HG02610 (cell line): ENCODE data around the gene BTN1A1.
A peak's percentile ranks its signal among the peaks of the same experiment; 100 is the strongest.
"Not testable (repeated sequence)": the region's sequence is repeated elsewhere in the genome, so short reads cannot be mapped to it uniquely, and the experiment has no call there.

ENCODE experiments used
- ATAC-seq: cut with Tn5 transposase; IDR thresholded peaks from one replicate; pipeline ENCODE4 v1.9.1; 2021; ENCODE audit warnings: mild to moderate bottlenecking, moderate library complexity; ENCODE audit not compliant: unreplicated experiment

BTN1A1 gene, protein sequence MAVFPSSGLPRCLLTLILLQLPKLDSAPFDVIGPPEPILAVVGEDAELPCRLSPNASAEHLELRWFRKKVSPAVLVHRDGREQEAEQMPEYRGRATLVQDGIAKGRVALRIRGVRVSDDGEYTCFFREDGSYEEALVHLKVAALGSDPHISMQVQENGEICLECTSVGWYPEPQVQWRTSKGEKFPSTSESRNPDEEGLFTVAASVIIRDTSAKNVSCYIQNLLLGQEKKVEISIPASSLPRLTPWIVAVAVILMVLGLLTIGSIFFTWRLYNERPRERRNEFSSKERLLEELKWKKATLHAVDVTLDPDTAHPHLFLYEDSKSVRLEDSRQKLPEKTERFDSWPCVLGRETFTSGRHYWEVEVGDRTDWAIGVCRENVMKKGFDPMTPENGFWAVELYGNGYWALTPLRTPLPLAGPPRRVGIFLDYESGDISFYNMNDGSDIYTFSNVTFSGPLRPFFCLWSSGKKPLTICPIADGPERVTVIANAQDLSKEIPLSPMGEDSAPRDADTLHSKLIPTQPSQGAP

DNA sequence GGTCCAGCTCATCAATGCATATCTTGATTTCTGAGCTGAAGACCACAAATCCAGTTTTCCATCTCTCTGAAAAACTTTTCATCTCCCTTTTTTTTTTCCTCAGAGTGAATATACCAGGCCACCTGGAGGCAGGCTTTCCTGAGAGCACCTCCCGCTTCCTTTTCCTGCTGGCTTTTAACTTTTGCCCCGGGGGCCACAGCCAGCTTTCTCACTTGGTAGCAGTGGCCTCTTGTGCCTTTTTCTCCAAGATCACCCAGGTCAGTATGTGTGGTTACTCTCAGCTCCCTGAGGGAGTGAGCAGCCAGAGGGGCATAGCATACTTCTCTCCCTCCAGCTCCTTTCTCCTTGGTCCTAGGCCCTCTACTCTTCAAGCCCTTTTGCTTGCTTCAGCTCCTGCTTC, at the start of gene BTN1A1:
BTN1A1 (plus strand) TSS at position 202 of the 400 bp plus-strand sequence. CDS start 984 bp downstream, outside the sequence.
- ATAC-seq = no peak

DNA sequence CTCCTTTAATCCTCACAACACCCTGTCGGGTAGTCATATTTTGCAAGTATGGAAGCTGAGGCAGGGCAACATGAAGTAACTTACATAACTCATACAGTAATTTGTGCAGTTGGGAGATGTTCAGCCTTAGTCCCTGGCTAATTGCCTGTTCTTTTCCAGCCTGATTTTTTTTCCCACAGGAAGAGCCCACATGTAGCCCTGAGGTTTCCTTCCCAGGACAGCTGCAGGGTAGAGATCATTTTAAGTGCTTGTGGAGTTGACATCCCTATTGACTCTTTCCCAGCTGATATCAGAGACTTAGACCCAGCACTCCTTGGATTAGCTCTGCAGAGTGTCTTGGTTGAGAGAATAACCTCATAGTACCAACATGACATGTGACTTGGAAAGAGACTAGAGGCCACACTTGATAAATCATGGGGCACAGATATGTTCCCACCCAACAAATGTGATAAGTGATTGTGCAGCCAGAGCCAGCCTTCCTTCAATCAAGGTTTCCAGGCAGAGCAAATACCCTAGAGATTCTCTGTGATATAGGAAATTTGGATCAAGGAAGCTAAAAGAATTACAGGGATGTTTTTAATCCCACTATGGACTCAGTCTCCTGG, 47.4 kb upstream of the BTN1A1 start:
- ATAC-seq = no peak

DNA sequence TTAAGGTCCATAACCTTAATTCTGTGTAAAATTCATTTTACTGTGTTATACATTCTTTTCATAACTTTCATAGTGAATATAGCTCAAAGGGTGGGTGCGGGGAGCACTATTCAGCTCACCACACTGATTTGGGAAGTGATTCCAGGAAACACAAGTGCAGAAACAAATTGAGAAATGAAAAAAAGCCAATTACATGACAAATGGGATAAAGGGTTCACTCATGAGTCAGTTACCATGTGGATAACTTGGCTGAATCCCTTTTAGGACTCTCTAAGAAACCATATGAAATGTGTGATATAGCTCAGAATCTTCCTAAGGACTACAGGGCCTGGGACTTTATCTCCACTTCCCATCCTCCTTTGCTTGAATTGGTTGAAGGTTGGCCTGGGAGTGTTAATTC, 45.5 kb upstream of the BTN1A1 start:
- ATAC-seq = no peak

DNA sequence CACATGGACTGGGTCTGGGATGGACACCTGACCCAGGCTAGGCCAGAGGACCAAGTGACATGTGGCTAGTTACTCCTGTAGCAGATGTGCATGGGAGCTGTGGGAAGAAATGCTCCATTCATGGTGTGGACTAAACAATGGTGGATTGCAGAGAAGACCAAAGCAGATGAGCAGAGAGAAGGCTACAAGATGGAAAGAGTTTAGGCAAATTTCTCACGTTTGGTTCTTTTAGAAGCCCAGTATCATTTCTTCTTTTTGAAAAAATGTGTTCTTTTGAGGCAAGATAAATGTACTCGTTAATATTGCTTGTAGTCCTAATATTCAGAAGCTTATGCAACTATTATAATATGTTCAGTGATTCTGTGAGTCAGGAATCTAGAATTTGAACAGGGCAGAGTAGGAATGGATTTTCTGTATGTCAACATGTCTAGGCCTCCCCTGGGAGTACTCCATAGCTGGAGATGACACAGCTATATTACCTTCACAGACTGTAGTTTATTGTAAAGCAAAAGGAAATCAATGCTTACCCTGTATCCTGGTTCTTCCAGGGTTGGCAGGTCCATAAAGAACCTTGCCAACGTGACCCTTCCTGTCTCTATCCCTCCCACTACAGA, 44.6 kb upstream of the BTN1A1 start:
- no peak for ATAC-seq

DNA sequence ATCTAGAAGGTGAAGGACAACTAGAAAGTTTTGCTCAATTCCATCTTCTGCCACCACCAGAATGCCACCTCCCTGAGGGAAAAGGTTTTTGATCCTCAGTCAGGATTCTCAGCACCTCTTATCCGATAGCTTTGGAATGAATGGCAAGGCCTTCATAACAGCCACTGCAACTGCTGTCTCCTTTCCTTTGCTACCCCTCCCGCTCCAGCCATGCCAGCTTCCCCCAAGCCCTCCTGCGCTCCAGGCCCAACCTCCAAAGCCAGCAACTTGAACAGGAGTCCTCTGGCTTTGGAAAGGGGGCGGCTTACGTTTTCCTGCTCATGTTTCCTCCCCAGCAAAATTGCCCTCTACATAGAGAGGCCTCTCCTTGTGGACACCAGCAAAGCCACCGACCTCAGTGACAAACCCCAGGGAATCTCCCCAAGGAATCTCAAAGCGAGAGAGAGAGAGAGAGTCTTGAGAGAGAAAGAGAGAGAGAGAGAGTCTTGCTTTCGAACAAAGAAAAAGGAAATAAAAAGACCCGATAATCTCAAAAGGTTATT, 42.8 kb upstream of the BTN1A1 start:
- ATAC-seq = peak; percentile 7

DNA sequence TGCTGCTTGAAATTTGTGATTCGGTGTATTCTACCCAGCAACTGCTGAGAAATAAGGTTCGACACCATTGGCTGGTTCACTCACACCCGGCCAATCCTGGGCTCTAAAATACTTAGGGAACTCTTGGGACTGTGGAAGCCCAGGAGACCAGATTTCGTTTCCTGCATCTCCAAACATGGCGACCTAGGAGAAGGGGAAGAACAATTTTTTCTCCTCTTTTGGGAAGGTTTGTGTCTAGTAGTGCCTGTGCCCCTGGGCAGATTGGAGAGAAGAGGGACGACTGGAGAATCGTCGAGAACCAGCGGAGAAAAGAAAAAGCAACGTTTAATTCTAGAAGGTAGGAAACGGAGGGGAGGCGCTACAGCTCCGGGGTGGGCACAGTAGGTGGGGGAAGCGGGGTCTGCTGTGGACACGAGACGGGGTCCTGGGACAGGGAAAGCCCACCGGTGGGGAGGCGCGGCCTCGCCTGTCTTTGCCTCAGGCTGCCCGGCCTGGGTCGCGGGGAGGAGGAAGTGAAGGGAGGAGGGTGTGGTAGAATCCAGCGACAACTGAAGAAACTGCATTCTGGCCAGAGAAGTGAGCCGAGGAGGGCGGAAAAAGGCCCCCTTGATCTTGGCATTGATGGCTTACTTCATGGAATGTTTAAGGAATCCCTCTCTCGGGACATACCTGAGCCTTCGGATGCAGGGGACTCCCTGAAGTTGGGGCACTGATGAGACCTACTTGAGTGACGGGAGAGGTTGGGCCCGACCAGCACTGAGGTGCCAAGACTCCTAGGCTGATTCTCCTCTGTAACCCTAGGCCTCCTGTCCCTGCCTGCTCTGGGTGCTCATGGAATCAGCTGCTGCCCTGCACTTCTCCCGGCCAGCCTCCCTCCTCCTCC, 42.1 kb upstream of the BTN1A1 start, which contains the start of gene BTN2A1:
BTN2A1 (plus strand) TSS at position 150 of the 883 bp plus-strand sequence; CDS start at position 832, 682 bp downstream.
- ATAC-seq = peak; percentile 97

DNA sequence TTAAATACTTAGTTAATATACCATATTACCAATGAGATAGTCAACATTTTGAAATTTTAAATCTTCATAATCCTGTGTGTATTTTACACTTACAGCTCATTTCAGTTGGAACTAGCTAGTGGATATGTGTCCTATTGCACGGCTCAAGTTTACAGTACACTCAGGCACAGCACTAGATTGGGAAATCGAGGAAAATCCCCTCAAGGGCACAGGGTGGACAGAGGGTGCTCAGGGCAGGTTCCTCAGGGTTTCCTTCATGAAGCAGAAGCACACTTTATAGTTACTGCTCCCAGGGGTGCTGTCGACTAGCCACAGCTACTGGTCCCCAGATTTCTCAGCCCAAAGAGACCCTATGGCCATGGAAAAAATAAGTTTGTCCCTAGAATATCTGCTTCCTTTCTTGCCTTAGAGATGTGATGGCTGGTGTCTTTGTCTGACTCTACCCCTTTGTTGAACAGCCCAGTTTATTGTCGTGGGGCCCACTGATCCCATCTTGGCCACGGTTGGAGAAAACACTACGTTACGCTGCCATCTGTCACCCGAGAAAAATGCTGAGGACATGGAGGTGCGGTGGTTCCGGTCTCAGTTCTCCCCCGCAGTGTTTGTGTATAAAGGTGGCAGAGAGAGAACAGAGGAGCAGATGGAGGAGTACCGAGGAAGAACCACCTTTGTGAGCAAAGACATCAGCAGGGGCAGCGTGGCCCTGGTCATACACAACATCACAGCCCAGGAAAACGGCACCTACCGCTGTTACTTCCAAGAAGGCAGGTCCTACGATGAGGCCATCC, 40.9 kb upstream of the BTN1A1 start:
- ATAC-seq = no peak

DNA sequence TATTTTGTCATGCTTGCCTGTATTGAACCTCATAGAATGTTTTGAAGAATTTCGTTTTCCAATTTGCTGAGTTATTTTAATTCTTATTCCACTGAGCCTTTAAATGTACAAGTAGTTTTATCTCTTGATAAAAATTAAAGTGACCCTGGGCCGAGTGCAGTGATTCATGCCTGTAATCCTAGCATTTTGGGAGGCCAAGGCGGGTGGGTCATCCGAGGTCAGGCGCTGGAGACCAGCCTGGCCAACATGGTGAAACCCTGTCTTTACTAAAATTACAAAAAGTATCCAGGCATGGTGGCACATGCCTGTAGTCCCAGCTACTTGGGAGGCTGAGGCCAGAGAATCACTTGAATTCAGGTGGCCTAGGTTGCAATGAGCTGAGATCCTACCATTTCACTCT, 38.8 kb upstream of the BTN1A1 start:
- ATAC-seq = not testable (repeated sequence)

DNA sequence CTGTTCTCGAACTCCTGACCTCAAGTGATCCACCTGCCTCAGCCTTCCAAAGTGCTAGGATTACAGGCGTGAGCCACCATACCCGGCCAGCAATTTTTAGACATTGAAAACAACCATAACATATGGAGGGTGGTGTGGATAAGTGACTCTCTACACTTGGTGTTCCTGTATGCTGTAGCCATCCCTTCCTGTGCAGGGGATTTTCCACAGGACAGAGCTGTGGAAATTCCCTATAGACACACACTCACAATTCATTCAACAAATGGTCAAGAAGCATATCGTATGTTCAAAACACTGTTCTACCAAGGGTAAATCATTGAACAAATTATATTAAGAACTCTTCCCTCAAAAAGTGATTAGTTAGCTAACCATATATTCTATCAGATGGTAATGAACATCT, 36.1 kb upstream of the BTN1A1 start:
- no peak for ATAC-seq

DNA sequence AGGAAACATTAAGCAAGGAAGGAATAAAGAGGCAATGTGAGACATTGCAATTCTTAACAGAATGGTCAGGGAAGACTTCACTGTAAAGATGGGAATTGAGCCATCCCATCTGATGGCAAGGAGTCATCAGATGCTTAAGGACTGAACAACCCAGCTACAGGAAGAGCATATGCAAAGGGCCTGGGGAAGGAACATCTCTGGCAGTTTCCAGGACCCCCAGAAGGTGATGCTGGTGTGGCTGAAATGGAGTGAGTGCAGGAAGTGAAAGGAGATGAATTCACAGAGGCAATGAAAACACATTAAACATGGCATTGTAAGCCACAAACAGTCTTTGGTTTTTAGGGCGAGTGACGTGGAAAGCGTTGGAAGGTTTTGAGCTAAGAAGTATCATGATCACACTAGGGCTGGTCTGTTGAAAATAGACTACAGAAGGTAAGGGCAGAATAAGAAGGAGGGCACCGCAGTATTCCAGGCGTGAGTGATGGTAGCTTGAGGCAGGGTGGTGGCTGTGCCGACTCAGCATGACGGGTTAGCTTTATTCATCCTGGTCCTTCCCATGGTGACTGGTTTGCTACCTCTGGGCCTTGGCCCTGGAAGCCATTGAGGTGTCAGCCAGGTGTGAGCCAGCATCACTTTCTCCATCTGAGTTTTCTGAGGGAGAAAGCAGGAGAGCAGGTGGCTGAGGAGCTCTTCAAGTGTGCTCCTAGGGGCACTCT, 35.5 kb upstream of the BTN1A1 start:
- no peak for ATAC-seq

DNA sequence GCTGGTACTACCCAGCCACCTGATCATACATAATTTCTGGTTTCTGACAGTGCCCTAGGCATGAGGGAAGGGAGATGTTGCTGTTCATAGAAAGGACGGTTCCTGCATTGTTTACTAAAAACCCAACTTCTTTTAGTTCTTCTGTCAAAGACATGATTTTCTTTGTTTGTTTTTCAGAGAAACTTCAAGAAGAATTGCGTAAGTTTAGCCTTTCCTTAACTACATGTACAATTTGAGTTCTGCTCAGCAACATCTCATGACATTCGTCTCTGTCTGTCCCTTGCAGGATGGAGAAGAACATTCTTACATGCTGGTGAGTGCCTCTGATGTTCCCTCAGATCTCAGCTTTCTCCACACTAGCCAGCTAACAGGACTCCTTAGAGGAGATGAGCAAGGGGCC, 34.3 kb upstream of the BTN1A1 start:
- no peak for ATAC-seq

DNA sequence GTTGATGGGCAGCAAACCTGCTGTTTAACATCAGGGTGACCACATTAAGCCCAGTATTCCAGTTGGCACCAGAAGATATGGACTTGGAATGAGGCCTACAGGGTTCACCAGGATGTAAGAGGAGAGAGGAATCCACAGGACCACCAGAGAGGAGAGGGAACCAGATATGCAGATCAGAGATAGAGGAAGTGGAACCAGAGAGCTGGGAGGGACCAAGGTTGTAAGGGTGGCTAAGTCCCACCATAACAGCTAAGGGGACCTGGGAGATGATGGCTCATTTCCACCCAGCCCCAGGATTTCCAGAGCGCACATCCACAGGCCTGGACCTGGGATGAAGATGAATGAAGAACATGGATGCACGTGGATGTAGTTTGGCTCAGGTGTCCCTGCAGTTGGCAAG, 31.3 kb upstream of the BTN1A1 start:
- no peak for ATAC-seq

DNA sequence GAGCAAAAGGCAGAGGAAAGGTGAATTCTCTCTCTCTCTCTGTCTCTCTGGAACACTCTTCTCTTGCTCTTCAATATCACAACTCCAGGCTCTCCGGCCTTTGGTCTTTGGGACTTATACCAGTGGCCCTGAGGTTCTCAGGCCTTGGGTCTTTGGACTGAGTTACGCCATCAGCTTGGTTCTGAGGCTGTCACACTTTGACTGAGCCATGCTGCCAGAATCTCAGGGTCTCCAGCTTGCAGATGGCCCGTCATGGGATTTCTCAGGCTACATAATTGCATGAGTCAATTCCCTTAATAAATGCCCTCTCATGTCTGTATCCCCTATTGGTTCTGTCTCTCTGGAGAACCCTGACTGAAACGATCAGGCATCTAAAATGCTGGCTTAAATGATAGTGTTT, 29.5 kb upstream of the BTN1A1 start:
- ATAC-seq = no peak

DNA sequence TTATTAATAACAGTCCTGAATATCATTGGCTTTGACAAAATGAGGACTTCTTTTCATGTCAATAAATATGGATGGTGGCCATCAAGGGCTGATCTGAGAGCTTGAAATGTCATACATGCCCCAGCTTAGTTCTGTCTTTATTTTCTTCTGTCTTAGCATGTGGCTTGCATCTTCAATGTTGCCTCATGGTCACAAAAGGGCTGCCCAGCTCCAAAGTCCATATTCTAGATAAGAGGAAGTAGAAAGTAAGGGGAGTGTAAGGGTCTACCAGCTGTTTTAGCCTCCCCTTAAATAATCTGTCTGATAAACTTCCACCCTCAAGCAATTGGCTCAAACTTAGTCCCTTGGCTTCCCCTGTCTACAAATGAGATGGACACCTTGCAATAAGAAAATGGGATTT, 28.1 kb upstream of the BTN1A1 start:
- no peak for ATAC-seq

DNA sequence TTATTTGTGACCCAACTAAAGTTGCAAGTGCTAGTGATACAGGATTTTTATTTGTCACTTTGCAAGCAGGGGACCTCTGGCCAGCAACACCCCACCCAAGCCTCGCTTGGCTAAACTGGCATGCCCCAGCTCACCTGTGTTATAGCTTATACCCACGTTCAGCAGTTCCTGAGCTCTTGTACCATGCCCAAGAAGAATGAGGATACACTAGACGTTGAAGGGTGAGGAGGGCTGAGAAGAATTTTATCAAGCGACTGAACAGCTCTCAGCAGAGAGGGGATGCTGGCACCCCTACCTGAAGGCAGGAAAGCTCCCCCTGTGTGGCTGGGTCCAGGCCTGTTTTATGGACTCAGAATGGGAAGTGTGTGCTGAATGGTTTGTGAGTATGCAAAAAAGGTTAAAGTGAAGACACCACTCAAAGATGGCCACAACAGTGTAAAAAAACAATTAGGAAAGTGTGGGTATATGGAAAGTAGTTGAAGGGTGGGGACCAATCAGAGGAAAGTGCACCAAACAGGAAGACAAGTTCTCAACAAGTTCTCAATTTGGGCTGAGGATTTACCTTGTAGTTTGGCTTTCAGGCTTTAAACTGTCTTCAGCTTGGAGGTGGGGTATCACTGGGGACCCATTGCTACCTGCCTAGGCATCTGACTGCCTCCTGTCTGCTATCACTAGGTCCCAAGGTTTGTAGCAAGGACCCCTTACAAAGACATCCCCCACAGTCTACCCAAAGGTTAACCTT, 27.4 kb upstream of the BTN1A1 start:
- ATAC-seq = no peak

DNA sequence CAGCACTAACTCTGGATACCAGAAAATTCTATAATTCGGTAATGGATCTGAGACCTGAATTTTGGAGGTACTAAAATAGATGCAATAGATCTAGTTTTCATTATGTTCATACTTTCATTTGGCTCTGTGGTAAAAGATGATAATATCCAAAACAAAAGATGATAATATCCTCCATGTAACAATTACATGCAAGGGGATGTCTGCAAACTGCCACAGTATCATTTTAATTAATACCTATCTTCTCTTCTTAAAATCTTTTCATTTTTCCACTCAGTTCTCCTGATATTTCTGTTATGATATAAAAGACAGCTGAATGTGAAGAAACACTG, 26.7 kb upstream of the BTN1A1 start:
- ATAC-seq = no peak

DNA sequence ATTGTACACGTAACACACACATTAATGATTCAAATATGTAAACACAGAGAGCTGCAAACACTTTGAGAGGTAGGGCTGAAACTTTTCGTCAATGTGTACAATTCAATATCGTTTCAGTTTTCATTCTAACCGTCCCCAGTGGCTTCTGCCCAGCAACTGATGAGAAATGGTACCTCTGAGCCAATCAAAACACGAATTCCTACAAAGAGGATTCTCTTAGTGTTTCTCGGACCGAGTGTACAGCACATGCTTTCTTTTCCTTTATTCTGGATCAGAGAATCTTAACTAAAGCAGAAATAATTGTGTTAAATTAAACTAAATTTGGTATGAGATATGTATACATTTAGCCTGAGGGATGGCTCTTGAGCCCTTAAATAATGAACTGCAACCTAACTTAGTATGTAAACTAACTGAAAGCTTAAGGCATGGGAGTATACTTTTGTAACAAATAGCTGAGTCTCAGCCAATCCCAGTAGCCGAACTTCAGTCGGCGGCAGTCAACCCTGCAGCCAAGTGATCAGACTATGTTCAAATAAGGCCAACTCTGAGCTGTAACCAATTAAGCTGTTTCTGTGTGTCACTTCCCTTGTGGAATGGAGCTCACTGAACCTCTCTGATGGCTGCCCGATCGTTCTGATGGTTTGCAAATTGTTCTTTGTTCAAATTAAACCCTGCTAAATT, 26.2 kb upstream of the BTN1A1 start:
- peak; percentile 93 for ATAC-seq

DNA sequence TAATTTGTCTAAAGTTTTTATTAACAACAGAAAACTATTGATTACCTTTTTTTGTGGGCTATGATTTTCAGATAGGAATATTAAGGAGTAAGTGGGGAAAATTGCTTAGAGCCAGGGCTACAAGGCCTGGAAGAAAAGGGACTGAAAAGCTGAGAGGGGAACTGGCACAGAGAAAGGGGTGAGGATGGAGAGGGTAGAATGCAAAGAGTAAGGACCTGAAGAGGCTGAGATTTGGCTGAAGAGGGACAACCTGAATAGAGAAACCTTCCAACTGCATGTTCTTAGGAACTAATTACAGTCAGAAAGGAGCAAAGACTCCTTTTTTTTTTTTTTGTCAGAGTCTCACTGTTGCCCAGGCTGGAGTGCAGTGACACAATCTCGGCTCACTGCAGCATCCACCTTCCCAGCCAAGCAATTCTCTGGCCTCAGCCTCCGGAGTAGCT, 25.6 kb upstream of the BTN1A1 start:
- ATAC-seq = no peak
